Neural cell (in vitro differentiated cells): ENCODE data around the gene TSGA10IP.

ENCODE experiments used
- CTCF ChIP-seq: fragments of 450-650 bp; IDR thresholded peaks from 2 replicates; pipeline ENCODE4 v1.5.1; 2014; ENCODE audit warnings: antibody characterized with exemption, mild to moderate bottlenecking, moderate library complexity; ENCODE audit not compliant: poor library complexity, severe bottlenecking
- EZH2 ChIP-seq: fragments of 200-600, 300-800 bp; shearing (Covaris generic), sonication (generic); IDR thresholded peaks from 2 replicates; pipeline ENCODE4 v1.6.1; 2014; ENCODE audit warnings: antibody characterized with exemption, low read length, borderline replicate concordance, mild to moderate bottlenecking; ENCODE audit not compliant: insufficient read depth, poor library complexity, severe bottlenecking
- MXI1 ChIP-seq: fragments of 450-650 bp; conservative IDR thresholded peaks from 2 replicates; pipeline ENCODE4 v1.6.1; 2014; ENCODE audit warnings: antibody characterized with exemption, mild to moderate bottlenecking; ENCODE audit not compliant: poor library complexity, severe bottlenecking
- POLR2AphosphoS5 ChIP-seq: IDR thresholded peaks from 2 replicates; pipeline ENCODE4 v1.6.1; 2012
- RAD21 ChIP-seq: fragments of 450-650 bp; conservative IDR thresholded peaks from 2 replicates; pipeline ENCODE4 v1.6.1; 2014; ENCODE audit warnings: antibody characterized with exemption, mild to moderate bottlenecking, moderate library complexity
- REST ChIP-seq: IDR thresholded peaks from 2 replicates; pipeline ENCODE4 v1.6.1; 2012; ENCODE audit warnings: borderline replicate concordance
- TAF1 ChIP-seq: IDR thresholded peaks from 2 replicates; pipeline ENCODE4 v1.6.1; 2012; ENCODE audit warnings: low read depth

GRCh38 chr11:65992056-65992455 is 46.8 kb downstream of the TSGA10IP start:
- TF ChIP-seq CTCF (no peak), POLR2AphosphoS5 (no peak), EZH2 (no peak), TAF1 (no peak), RAD21 (no peak), REST (no peak), MXI1 (no peak)
